A549 (cell line): ENCODE results near the gene ANO7. TPM values are rescaled to one million over a fixed set of nuclear protein-coding genes. Genes with fewer than 3 reads are reported as not detected.

Experiments used
- ATAC-seq, 2 experiments: fragments of 200-7000 bp in 1 of 2; fragments of >200 bp in 1 of 2; cut with Nextera tagmentation in 1 of 2; cut with Tn5 transposase in 1 of 2; 3 replicates each; pipeline versions ENCODE4 v1.8.0 to v1.9.1; 2018 to 2020; ENCODE audit warnings: mild to moderate bottlenecking in 1 of 2, moderate library complexity in 1 of 2
- CTCF ChIA-PET: fragments of 300-600 bp; sonication (Branson Sonifier 250); formaldehyde crosslinking; extraction: SDS; loops from one replicate; lab custom pipeline; 2021; ENCODE audit warnings: antibody characterized with exemption, inconsistent platforms; lab: Yijun Ruan, JAX
- POLR2A ChIA-PET: fragments of 350-600 bp; formaldehyde crosslinking; extraction: SDS; loops from one replicate; lab custom pipeline; 2021; ENCODE audit warnings: antibody characterized with exemption, inconsistent platforms; lab: Yijun Ruan, JAX
- DNase-seq, 2 experiments: peaks; one replicate each; pipeline versions ENCODE4 v3.0.0 to v3.0.0-alpha.2; 2011 to 2016; ENCODE audit warnings: low read depth in 1 of 2, low spot score in 1 of 2
- FAIRE-seq: peaks from 2 replicates; lab custom pipeline; 2011; peaks lifted over from hg19 to GRCh38; lab: Jason Lieb, UNC
- H3K27ac ChIP-seq, 2 experiments: fragments of >200 bp; sonication (Bioruptor Twin); formaldehyde crosslinking; 3 replicates each; pipeline ENCODE4 v1.5.1; 2016 to 2017
- H3K4me1 ChIP-seq: fragments of >200 bp; sonication (Bioruptor Twin); formaldehyde crosslinking; 3 replicates; pipeline ENCODE4 v1.6.1; 2016
- H3K4me2 ChIP-seq: fragments of >200 bp; sonication (Bioruptor Twin); formaldehyde crosslinking; 3 replicates; pipeline ENCODE4 v1.6.1; 2016
- H3K4me3 ChIP-seq: fragments of >200 bp; sonication (Bioruptor Twin); formaldehyde crosslinking; 3 replicates; pipeline ENCODE4 v1.5.1; 2016
- H3K9me3 ChIP-seq: fragments of >200 bp; sonication (Bioruptor Twin); formaldehyde crosslinking; 3 replicates; pipeline ENCODE4 v1.6.1; 2016
- BHLHE40 ChIP-seq: IDR thresholded peaks from 2 replicates; pipeline ENCODE4 v1.6.1; 2012; ENCODE audit warnings: low read depth, low read length, inconsistent platforms
- CEBPB ChIP-seq, 2 experiments: fragments of >200 bp in 1 of 2; sonication (Bioruptor Twin) in 1 of 2; formaldehyde crosslinking in 1 of 2; IDR thresholded peaks; 2 replicates each; pipeline ENCODE4 v1.6.1; 2012 to 2016
- CHD2 ChIP-seq: fragments of 150-350 bp; IDR thresholded peaks from 2 replicates; pipeline ENCODE4 v1.6.1; 2014; ENCODE audit warnings: low read length; ENCODE audit not compliant: partially characterized antibody
- CTCF ChIP-seq: fragments of >200 bp; sonication (Bioruptor Twin); formaldehyde crosslinking; IDR thresholded peaks from 3 replicates; pipeline ENCODE4 v1.5.1; 2016
- ELK1 ChIP-seq: fragments of 150-350 bp; IDR thresholded peaks from 2 replicates; pipeline ENCODE4 v1.6.1; 2014; ENCODE audit warnings: low read depth, mild to moderate bottlenecking, low read length
- EP300 ChIP-seq, 2 experiments: fragments of >200 bp; sonication (Bioruptor Twin); formaldehyde crosslinking; IDR thresholded peaks; 2 replicates in 1 of 2; 3 replicates in 1 of 2; pipeline ENCODE4 v1.6.1; 2016 to 2017
- ESRRA ChIP-seq: fragments of 150-350 bp; IDR thresholded peaks from 2 replicates; pipeline ENCODE4 v1.6.1; 2014; ENCODE audit warnings: mild to moderate bottlenecking, low read length, borderline replicate concordance
- FOXS1 ChIP-seq: fragments of 250-450 bp; sonication (Bioruptor Pico); IDR thresholded peaks from 2 replicates; pipeline ENCODE4 v1.5.0; 2020; ENCODE audit warnings: mild to moderate bottlenecking, moderate library complexity
- GATA3 ChIP-seq: IDR thresholded peaks from 2 replicates; pipeline ENCODE4 v1.6.1; 2012; ENCODE audit warnings: borderline replicate concordance
- HMGXB4 ChIP-seq: fragments of 250-450 bp; sonication (Bioruptor Pico); IDR thresholded peaks from 2 replicates; pipeline ENCODE4 v1.5.0; 2021; ENCODE audit warnings: mild to moderate bottlenecking, moderate library complexity, borderline replicate concordance
- JUN ChIP-seq, 2 experiments: fragments of >200 bp; sonication (Bioruptor Twin); formaldehyde crosslinking; IDR thresholded peaks; 2 replicates in 1 of 2; 3 replicates in 1 of 2; pipeline ENCODE4 v1.6.1; 2016 to 2017
- JUNB ChIP-seq: fragments of >200 bp; sonication (Bioruptor Twin); formaldehyde crosslinking; IDR thresholded peaks from 2 replicates; pipeline ENCODE4 v1.6.1; 2016
- KDM1A ChIP-seq: fragments of 200-600 bp; sonication (generic); IDR thresholded peaks from 2 replicates; pipeline ENCODE4 v1.6.1; 2016; ENCODE audit warnings: low read depth, mild to moderate bottlenecking
- POLR2AphosphoS2 ChIP-seq: conservative IDR thresholded peaks from 2 replicates; pipeline ENCODE4 v1.6.1; 2012; ENCODE audit warnings: low read length, improper control_type of control experiment, inconsistent platforms
- RARB ChIP-seq: fragments of 250-450 bp; sonication (Bioruptor Pico); IDR thresholded peaks from 2 replicates; pipeline ENCODE4 v1.8.0; 2021; ENCODE audit warnings: mild to moderate bottlenecking, moderate library complexity
- RCOR1 ChIP-seq: fragments of 150-350 bp; IDR thresholded peaks from 2 replicates; pipeline ENCODE4 v1.6.1; 2014; ENCODE audit warnings: antibody characterized with exemption, low read length, low read depth
- REST ChIP-seq: fragments of 200-600 bp; sonication (generic); IDR thresholded peaks from 2 replicates; pipeline ENCODE4 v1.6.1; 2016; ENCODE audit warnings: antibody characterized with exemption, mild to moderate bottlenecking, moderate library complexity
- ZC3H11A ChIP-seq: fragments of 450-650 bp; IDR thresholded peaks from 2 replicates; pipeline ENCODE4 v1.6.1; 2014; ENCODE audit warnings: antibody characterized with exemption, mild to moderate bottlenecking
- ZFP36 ChIP-seq: fragments of 450-650 bp; IDR thresholded peaks from 2 replicates; pipeline ENCODE4 v1.6.1; 2014; ENCODE audit warnings: borderline replicate concordance; ENCODE audit not compliant: partially characterized antibody
- ZSCAN20 ChIP-seq: fragments of 250-450 bp; sonication (Bioruptor Pico); IDR thresholded peaks from 2 replicates; pipeline ENCODE4 v1.8.0; 2022; ENCODE audit warnings: mild to moderate bottlenecking, moderate library complexity
- WGBS: methylation state at CpG from one replicate; pipeline ENCODE4 v1.1.6; 2017; ENCODE audit errors: missing lambda C conversion rate; 5-methylcytosine and 5-hydroxymethylcytosine counted together
- polyA plus RNA-seq, 4 experiments: library from polyadenylated mRNA; depleted of rRNA in 3 of 4; stranded (reverse); fragments of >200 nt; fragmentation: RNase III in 1 of 4; extraction: RNeasy Plus Mini Kit Qiagen cat#74134 plus additional on column Dnase treatment in 1 of 4; gene quantifications; 2 replicates in 3 of 4; 3 replicates in 1 of 4; pipeline ENCODE4 v1.2.3, GENCODE V29; 2011 to 2017

ANO7 gene
- polyA plus RNA-seq, 2 of the 4 experiments (the other 2 are of a cell fraction): 0.92 to 2.7 TPM

GRCh38 chr2:241184901-241185300, 3.6 kb upstream of the ANO7 start:
- Histone ChIP-seq H3K4me2 (no peak overlapping the region), H3K27ac (no peak overlapping the region), H3K4me1 (peaks cover 6% of the 10 kb centered on the region; the same call in 1 of the 3 replicates), H3K4me3 (no peak overlapping the region)
- POLR2A ChIA-PET: interaction anchor here (0.6 kb wide), 1 partner anchor 472 kb away, joined by 3 read pairs; no protein-coding TSS in a partner anchor
- 72% methylated on average over 9 of the region's 9 CpGs for WGBS
- no peak for DNase-seq
- no peak for ATAC-seq
- no peak for TF ChIP-seq RARB (CRISPR knock-in tag)
- TF ChIP-seq, all 56 proteins: peak for 0
- no peak for FAIRE-seq
- H3K9me3 ChIP-seq: no peaks in the 10 kb centered on the region
- CTCF ChIA-PET: interaction anchor here (1.8 kb wide), 1 partner anchor 34 kb away, joined by 5 read pairs; no protein-coding TSS in a partner anchor

GRCh38 chr2:241185961-241186360, 2.5 kb upstream of the ANO7 start:
- ChIA-PET CTCF (interaction anchor here (1.5 to 1.8 kb wide), 2 partner anchors 29 to 35 kb away, joined by 3 to 5 read pairs; no protein-coding TSS in a partner anchor), POLR2A (no interaction called here)
- H3K4me2 ChIP-seq: no peak overlapping the region
- no peak overlapping the region for H3K4me3 ChIP-seq
- H3K9me3 ChIP-seq: no peaks in the 10 kb centered on the region
- FAIRE-seq: no peak
- no peak for TF ChIP-seq ESRRA
- TF ChIP-seq ZSCAN20: no peak
- TF ChIP-seq RCOR1: no peak
- TF ChIP-seq EP300 (IDR thresholded peaks at IDR 0.05): no peak
- no peak for TF ChIP-seq CEBPB (IDR thresholded peaks at IDR 0.05)
- no peak for TF ChIP-seq JUN (IDR thresholded peaks at IDR 0.05)
- TF ChIP-seq CTCF: no peak
- TF ChIP-seq POLR2AphosphoS2: no peak
- TF ChIP-seq REST: no peak
- no peak overlapping the region for H3K27ac ChIP-seq
- DNase-seq: no peak
- ATAC-seq: no peak
- WGBS: 84% methylated on average over 11 of the region's 11 CpGs
- H3K4me1 ChIP-seq: peaks cover 6% of the 10 kb centered on the region; the same call in 1 of the 3 replicates

GRCh38 chr2:241187101-241187917, 1.2 kb upstream of the ANO7 start:
- no peak overlapping the region for H3K4me3 ChIP-seq
- no peak for ATAC-seq
- H3K4me1 ChIP-seq: peaks cover 6% of the 10 kb centered on the region; the same call in 1 of the 3 replicates
- no peak overlapping the region for H3K27ac ChIP-seq
- ChIA-PET POLR2A (no interaction called here), CTCF (no interaction called here)
- no peak overlapping the region for H3K4me2 ChIP-seq
- DNase-seq: no peak
- WGBS: 71% methylated on average over 9 of the region's 14 CpGs
- no peaks in the 10 kb centered on the region for H3K9me3 ChIP-seq
- FAIRE-seq: no peak
- TF ChIP-seq GATA3: no peak
- TF ChIP-seq ELK1: no peak
- no peak for TF ChIP-seq KDM1A
- no peak for TF ChIP-seq ZFP36
- TF ChIP-seq FOXS1: no peak
- TF ChIP-seq CHD2: no peak
- TF ChIP-seq BHLHE40: no peak
- no peak for TF ChIP-seq HMGXB4 (CRISPR knock-in tag)
- TF ChIP-seq ZC3H11A: no peak
- TF ChIP-seq JUN (IDR thresholded peaks at IDR 0.05): no peak
- TF ChIP-seq RCOR1: no peak
- no peak for TF ChIP-seq JUNB
- TF ChIP-seq, all 56 proteins: peak for 0
